DMS114 treated with DMSO at 0.1 percent for 48 hours (cell line): Measurements from ENCODE around the gene PDZRN3.

ENCODE experiments used
- DNase-seq: peaks from one replicate; lab custom pipeline; 2025; ENCODE audit not compliant: unreplicated experiment; lab: John Stamatoyannopoulos, UW

Gene PDZRN3

DNA sequence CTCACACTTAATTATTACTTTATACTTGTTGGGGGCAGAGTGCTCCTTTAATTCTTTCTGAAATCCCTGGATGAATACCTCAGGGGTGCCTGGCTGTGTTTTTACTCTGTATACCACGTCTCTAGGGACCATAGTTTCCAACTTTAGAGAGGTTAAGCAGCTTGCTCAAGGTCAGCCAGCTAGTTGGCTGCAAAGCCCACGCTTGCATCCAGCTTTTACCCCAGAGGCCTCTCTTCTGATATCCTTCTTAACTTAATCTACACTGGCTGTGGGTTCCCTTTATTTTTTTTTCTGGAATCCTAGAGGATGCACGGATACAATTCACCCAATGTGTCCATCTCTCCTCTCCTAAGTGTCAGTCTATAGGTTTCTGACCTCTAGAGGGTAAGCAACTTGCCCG is 1.4 kb downstream of the PDZRN3 start:
- no peak for DNase-seq

DNA sequence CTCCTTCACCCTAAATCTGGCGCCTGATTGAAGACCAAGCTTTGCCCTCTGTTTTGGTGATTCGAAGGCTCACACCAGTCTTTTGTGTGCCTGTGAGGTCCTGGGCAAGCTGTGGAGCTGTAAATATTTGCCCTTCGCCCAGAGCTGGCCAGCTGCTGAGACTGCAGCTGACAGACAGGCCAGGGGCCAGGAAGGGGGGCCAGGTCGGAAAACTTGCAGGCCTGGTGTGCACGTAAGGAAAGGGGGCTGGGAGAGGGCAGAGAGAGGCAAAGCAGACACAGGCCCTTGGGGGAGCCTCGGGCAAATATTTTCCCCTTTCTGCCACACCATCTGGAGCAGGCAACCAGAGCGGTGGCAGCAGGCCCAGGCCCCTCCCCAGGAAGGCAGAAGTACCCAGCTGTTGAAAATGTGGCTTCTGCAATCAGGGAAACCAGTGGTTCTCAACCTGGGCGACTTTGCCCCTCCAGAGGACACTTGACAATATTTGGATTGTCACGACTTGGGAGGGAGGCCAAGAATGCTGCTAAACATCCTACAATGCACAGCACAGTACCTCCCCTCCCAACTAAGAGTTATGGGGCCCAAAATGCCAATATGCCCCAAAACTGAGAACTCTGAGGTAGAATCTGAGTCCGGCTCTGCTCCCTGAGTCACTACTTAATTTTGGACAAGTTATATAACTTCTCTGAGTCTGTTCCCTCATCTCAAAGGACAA is 2.5 kb downstream of the PDZRN3 start:
- no peak for DNase-seq

DNA sequence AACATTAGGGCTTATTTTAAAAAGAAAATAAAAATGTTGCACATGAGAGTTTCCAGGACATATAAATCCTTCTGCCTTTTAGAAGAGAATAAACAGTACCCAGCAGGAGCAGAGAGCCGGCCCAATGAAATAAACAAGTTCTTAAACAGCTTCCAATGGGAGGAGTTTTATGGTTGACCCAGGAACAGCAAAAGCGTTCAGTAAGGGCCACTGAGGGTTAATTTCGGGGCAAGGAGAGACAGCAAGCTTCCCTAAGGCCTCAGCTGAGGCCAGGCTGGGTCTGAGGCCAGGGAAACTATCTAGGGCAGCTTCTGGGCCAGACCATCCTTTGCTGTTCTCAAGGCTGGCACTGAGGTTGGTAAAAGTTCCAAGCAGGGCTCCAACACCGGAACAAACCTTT is 3.4 kb downstream of the PDZRN3 start:
- DNase-seq = no peak

DNA sequence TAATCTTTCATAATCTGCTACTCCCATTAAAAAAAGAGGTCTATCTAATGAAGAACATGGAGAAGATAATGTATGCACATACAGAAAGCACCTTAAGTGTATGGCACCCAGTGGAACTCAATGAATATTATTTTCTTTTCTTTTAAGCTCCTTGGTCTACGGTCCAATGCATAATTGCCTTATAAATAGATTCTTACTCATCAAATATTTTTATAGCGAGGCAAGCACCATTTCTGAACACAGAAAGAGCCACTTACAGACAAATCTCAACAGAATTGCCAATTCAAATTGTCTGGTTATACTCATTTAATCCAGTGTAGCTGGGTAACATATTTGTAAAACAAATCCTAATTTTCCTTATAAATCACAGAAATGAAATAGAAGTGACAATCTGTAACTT is 6.3 kb downstream of the PDZRN3 start:
- no peak for DNase-seq

DNA sequence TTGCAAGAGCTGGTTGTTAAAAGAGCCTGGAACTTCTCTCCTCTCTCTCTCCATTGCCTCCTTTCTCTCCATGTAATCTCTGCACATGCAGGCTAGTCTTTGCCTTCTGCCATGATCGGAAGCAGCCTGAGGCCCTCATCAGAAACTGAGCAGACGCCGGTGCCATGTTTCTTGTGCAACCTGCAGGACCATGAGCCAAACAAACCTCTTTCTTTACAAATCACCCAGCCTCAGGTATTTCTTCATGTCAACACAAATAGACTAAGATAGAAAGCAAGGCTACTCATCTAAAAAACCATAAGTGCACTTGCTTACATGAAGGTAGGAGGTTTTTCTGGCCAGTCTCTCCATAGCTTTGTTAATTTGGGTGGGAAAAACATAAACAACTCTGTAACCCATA is 8.7 kb downstream of the PDZRN3 start:
- no peak for DNase-seq

DNA sequence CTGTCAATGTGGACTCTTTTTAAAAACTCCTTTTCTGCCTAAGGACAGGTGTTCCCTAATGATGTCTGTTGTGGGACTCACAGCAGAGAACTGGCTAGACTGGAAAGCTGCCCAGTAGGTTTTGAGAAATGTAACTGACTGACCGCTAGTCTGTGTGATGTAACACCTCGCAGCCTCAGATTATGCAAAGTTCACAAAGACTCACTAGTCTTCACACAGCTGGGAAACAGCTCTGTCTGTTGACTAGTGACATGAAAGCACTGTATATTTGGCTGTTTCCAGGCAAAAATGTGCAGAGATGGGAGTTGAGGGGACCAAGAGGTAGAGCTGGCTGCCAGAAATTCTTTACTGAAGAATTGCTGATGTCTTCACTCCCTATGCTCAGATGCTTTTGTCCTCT is 10.3 kb downstream of the PDZRN3 start:
- DNase-seq = no peak

DNA sequence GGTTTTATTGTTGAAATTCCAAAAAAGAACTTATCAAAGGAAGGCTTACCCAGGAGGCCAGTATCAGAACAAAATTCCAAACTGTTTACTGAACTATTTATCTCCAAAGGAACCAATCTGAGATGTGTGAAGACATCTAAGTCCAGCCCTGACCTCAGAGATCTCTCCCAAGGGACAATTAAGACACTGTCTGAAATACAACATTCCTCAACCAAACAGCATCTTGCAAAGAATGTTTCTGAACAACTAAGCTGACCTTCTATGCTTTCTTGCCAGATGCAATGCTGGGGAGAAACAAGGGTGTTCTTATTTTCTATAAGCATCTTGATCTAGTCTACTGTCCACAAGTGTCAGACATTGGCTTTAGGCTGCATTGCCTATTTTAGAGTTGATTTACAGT is 13.6 kb downstream of the PDZRN3 start:
- DNase-seq = no peak

DNA sequence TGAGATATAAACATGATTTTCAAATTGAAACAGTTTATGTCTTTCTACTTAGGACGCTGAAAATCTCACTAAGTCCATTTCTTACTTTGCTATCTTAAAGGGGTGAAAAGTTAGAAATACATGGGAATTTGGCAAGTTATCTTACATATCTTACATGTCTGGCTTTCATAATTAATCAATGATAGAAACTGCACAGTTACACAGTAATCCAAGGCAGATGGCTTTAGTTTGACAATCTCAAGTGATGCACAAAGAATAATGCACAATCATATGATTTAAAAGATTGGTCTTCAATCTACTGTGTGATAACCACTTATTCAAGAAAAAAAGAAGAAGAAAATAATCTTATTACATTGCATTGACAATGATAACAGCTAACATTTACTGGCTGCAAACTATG is 14.2 kb downstream of the PDZRN3 start:
- DNase-seq = no peak

DNA sequence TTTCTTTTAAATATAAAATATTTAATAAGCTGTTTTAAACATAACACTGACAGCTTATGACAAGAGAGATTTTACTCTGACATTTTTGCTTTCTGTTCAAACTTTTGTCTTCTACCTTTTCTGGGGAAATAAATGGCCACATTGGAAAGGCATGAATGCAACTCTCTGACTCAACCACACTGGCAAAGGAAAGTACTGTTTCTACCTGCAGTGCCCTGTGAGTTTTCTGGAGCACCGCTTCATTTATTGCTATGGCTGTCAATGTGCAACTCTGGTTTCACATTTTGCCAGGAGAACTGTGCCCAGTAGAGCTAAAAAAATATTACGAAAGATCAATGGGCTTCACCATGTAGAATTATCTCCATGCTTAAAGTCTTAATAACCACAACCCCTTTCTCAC is 15.1 kb downstream of the PDZRN3 start:
- DNase-seq = no peak

DNA sequence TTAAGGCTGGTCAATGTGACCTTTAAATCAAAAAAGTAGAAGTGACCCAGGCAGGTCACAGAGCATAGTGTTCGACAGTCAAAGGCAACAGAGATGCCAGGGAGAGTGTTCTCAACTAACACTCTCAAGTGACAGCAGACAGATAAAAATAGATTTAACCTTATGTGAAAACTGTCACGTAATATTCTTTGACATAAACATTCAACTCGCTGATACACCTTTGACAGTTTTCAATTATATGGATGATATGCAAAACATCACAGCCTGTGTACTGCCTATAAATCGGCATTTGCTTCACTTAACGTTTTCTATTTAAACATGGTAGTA is 15.5 kb downstream of the PDZRN3 start:
- no peak for DNase-seq

DNA sequence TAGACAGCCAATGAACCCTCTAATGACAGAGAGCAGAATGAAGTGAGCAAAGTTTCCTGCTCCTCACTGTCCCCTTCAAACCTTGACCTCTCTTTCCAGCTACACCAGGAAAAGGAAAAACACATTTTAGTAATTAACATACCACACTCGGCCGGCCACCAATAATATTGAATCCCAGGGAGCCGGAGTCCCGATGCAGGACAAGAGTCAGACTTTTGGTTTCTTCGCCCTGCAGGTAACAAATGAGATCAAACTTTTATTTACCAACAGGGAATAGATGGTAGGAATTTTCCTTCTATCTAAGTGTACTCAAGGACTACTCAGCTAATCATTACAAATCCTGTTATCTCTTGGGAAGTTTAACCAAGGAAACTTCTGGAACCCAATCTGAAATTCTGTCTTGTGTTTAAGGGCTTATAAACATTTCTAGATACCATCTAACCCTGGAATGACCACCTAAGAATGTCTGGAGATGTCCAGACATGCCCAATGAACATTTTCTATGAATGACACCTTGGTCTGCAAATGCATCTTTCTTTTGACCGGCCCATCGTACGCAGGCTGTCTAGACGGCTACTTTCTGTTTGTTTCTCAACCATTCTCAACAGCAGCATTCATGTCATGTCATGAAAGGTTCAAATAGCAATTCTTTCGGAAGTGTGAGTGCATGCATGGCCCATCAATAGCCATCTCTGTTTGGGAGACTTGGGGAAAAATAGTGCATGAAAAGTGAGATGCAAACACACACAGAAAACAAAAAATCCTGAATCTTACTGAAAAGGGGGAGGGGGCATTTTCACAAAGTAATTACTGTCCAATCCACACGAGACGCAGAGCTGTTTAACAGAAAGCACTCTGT is 16.1 kb downstream of the PDZRN3 start:
- no peak for DNase-seq

DNA sequence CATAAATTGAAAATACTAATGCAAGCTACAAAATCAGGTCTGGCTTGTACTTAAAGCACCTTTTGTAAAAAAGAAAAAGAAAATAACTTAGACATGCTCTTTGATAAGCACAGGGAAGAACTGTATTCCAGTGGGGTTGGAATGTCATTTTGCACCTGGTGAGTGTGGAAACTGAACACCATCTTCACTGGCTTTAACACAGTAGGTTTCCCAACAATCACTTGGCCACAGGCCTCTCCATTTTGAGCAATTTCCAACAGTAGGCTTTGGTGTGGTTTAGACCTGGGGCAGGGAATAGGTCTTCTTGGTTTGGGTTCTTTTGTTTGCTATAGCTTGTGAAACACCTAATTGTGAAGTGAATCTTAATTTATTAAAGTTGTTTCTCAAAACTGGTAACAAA is 18.9 kb downstream of the PDZRN3 start:
- DNase-seq = no peak

DNA sequence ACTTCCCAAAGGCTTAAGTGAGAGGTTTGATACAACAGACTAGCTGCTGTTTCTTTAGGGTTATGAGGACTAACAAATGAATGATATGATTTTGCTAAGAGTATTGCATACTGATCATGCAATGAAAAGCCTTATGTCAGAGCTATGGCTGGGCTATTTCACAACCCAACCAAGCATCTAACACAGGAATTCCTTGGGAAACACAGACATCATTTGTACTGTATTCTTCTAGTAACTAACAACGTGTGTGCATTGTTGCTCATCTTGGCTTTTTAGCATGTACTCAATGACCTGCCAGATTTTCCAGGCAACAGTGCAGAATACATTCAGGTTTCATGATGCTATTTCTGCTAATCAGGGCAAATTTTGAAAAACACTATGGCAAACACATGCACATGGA is 19.3 kb downstream of the PDZRN3 start:
- no peak for DNase-seq

DNA sequence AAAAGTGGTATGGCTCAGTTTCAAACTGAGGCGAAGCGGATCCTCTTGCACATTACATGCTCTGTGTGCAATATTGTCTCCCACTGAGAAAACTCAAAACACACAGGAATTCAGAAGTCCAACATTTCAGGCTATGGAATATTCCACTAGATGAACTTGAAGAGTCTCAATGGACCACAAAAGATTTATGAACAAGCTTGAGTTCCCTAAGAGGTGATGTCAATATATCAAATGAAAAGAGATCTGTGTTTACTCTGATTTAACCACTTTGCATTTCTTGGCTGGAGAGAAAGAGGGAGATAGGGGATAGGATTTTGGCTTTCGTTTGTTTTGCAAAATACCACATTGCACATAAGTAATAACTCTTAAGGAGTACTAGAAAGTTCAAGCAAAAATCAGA is 20.3 kb downstream of the PDZRN3 start:
- DNase-seq = no peak

DNA sequence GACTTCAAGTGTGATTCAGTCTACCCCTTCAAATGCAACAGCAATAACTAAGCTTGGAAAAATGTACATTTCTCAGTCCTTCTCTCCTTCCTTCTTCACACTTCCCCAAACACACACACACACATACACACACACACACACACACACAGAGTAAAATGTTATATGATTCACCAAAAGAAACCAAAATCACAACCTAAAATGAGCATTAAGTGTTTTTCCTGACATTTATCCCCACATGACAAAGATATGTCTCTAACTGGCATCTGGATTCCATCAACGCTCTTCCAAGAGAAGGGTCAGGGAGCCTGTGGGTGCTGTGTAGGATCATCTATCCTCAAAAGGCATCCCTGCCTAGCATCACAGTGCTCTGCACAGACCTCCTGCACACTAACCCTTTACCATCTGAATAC is 21.0 kb downstream of the PDZRN3 start:
- no peak for DNase-seq

DNA sequence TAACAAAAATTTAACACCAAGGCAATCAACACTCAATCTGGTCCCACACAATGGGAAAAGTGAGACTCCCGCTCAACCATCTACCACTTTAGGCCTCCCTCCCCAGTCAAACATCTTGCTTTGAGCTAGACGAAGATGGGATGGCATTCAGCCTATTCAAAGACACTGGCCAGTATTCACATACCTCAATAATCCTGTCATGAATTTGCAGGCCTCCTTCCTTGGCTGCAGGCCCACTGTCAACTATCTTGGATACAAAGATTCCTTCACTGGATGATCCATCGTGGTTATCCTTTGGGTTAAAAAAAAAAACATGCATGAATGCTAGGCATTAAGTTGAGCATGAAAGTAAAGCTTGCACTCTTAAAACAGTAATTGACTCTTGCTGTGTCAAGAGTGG is 22.6 kb downstream of the PDZRN3 start:
- DNase-seq = no peak

DNA sequence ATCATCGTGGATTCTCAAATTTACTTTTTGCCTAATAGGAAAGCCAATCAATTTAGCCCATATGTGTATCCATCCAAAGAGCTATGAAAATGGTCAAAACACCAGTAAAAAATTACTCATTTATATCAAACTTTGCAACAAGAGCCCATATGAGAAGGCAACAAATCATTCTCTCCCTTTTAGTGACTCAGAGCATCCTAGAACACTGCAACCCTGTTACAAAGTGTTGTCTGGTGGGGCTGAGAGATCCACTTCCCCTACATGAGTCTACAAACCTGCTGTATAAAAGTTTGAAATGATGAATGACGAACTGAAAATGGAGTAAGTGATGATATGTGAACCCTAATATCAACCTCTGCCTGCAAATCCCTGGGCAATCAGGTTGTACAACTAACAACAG is 23.3 kb downstream of the PDZRN3 start:
- DNase-seq = no peak

DNA sequence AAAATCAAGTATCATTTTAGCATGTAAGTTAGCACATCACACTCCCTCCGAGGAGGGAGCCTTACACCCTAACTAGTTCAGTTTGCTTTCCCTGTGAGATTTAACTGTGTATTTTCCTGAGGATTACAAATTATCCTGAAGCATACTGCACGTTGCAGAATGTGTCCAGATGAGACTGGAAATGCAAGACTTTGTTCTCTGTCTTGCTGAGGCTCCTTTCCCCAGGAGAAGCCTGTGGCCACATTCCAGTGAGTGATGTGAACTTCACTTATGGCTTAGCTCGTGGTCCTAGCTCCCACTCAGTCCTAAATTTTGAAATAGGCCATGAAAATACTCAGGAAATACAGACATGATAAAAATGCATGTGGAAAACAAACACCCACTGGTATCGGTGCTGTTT is 23.7 kb downstream of the PDZRN3 start:
- no peak for DNase-seq

DNA sequence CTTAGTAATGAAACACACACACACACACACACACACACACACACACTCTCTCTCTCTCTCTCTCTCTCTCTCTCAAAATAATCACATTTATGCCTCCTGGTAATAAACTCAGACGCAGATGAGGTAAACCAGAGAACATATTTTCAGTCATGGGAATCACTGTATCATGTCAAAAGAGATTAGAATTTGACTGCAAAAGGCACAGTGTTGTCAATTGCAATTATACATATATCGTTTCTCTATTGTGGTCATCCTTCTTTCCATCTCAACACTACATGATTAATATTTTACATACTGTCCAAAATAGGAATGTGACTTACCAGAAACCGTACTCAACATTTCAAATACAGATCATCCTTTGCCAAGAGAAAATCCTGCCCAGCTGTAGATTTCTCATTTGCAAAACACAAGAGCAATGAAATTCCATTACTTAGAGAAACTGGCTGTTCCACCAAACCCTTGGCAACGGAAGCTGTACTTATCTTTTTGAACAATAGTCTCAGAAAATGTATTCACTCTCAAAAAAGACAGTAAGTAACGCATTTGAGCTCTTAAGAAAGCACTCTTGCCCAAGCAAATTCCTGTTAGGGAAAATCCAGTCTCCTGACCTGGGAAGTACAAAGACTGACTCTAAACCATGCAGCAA is 24.3 kb downstream of the PDZRN3 start:
- DNase-seq = no peak

DNA sequence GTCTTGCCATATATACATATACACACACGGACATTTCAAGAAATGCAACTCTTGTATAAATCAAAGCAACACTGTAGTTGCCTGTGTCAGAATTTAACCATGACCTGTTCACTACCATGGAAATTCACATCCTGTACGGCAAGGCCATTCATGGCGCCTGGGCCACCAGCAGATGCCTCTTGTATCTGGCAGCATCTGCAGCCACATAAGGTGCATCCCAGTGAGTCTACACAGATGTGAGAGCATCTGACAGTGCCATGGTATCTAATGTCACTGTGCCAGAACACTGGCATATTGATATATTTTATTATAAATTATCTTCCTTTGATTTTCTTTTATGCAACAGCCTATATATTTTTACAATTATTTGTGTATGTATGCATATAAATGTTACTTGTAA is 25.1 kb downstream of the PDZRN3 start:
- DNase-seq = no peak

DNA sequence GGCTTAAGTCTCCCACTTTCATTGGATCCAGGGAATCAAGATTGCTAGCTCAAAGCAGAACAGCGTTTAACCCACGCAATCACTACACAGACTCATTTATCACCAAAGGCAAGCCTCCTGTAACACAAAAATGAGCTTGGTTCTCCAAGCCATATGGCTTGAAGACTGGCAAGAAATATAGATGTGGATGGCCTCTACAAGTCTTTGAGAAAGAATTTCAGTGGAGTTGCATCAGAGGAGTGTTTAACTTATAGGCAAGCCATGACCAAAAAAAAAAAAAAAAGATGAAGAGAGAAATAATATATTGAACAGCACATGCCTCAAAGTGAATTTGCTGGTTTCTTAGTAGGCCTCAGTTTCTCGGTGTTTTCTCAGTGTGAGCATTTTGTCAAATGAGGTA is 27.3 kb downstream of the PDZRN3 start:
- no peak for DNase-seq
